Measurements from ENCODE around the gene ZFYVE9. TPM values are rescaled to one million over a fixed set of nuclear protein-coding genes. Genes with fewer than 3 reads are reported as not detected.

The ZFYVE9 gene
- total and polyA plus RNA-seq, 11 donors: 3.6 to 19.2 (median 16.7) TPM

- no peak overlapping the region for H3K27ac ChIP-seq
- intact Hi-C loops (cut with DNase I): no loop called here
- ATAC-seq (no peak), DNase-seq (no peak)
- WGBS, 4 donors: 82 to 90% (median 85%) methylated on average over 2 of the region's 2 CpGs
- H3K9me3 ChIP-seq: peaks cover 0 to 7% (median 0%) of the 10 kb centered on the region in 12 donors
- no peak overlapping the region for H3K4me3 ChIP-seq
- peaks cover 0 to 12% (median 1%) of the 10 kb centered on the region in 12 donors for H3K4me1 ChIP-seq
- no peaks in the 10 kb centered on the region for H3K27me3 ChIP-seq
- TF ChIP-seq POLR2A (IDR thresholded peaks at IDR 0.05) (no peak), CTCF (IDR thresholded peaks at IDR 0.05) (no peak)
- H3K36me3 ChIP-seq: no peaks in the 10 kb centered on the region
These were observed 49.6 kb downstream of the ZFYVE9 start for GRCh38 chr1:52191395-52191965.

- peaks cover 0 to 4% (median 0%) of the 10 kb centered on the region in 12 donors for H3K9me3 ChIP-seq
- 92 to 100% (median 95%) methylated on average over 2 of the region's 2 CpGs for WGBS, 4 donors
- no peaks in the 10 kb centered on the region for H3K27me3 ChIP-seq
- ATAC-seq (no peak), DNase-seq (no peak)
- intact Hi-C loops (cut with DNase I): no loop called here
- H3K4me3 ChIP-seq: no peak overlapping the region
- peaks cover 0 to 12% (median 1%) of the 10 kb centered on the region in 12 donors for H3K4me1 ChIP-seq
- no peaks in the 10 kb centered on the region for H3K36me3 ChIP-seq
- TF ChIP-seq CTCF (IDR thresholded peaks at IDR 0.05) (no peak), POLR2A (IDR thresholded peaks at IDR 0.05) (no peak)
- no peak overlapping the region for H3K27ac ChIP-seq
These were observed 50.1 kb downstream of the ZFYVE9 start for GRCh38 chr1:52192024-52192423.

GRCh38 chr1:52192436-52192835 lies 50.5 kb downstream of the ZFYVE9 start:
- H3K4me3 ChIP-seq: no peak overlapping the region
- intact Hi-C loops (cut with DNase I): no loop called here
- DNase-seq: no peak
- WGBS, 4 donors: 89 to 98% (median 96%) methylated on average over 1 of the region's 1 CpG
- H3K27ac ChIP-seq: no peak overlapping the region
- no peak for ATAC-seq
- H3K9me3 ChIP-seq: peaks cover 0 to 6% (median 0%) of the 10 kb centered on the region in 12 donors
- TF ChIP-seq POLR2A (IDR thresholded peaks at IDR 0.05) (no peak), CTCF (IDR thresholded peaks at IDR 0.05) (no peak)
- peaks cover 0 to 12% (median 1%) of the 10 kb centered on the region in 12 donors for H3K4me1 ChIP-seq
- H3K36me3 ChIP-seq: no peaks in the 10 kb centered on the region
- H3K27me3 ChIP-seq: no peaks in the 10 kb centered on the region

GRCh38 chr1:52193985-52194384 lies 52.1 kb downstream of the ZFYVE9 start:
- no peaks in the 10 kb centered on the region for H3K27me3 ChIP-seq
- ATAC-seq (no peak), DNase-seq (no peak)
- no peak overlapping the region for H3K27ac ChIP-seq
- TF ChIP-seq CTCF (IDR thresholded peaks at IDR 0.05): no peak
- no peak for TF ChIP-seq POLR2A (IDR thresholded peaks at IDR 0.05)
- no peaks in the 10 kb centered on the region for H3K36me3 ChIP-seq
- H3K4me3 ChIP-seq: no peak overlapping the region
- peaks cover 0 to 12% (median 1%) of the 10 kb centered on the region in 12 donors for H3K4me1 ChIP-seq
- WGBS, 4 donors: 80 to 95% (median 86%) methylated on average over 7 of the region's 7 CpGs
- H3K9me3 ChIP-seq: peaks cover 0 to 18% (median 0%) of the 10 kb centered on the region in 12 donors
- intact Hi-C loops (cut with DNase I): no loop called here
